ENCODE results near the gene VWA2.

VWA2 gene

DNA sequence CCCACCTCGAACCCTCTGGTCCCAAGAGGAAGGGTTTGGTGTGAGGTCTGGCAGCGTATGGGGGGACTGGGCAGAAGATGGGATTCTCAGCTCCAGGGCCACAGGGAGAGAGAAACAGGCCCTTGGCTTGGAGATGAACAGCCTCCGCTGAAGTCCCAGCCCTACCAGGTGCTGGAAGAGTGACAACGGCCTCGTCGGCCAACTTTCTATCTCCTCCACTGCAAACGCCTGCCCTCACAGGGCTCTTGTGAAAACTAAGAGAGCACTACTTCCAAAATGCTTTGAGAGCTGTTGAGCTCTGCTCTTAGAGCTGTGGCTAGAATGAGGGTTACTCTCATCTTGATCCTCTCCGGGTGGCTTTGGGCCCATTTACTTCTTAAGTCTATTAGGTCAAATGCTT, 101.8 kb downstream of the VWA2 start:
- H3K4me3 ChIP-seq (ENCODE audit: low read depth, low read length) = no peak overlapping the region
- no peak overlapping the region for H3K27ac ChIP-seq (ENCODE audit: extremely low read depth, low read depth, low read length)
- H3K4me1 ChIP-seq (ENCODE audit: control insufficient read depth, insufficient read depth, low read length) = peaks cover 12% of the 10 kb centered on the region
- TF ChIP-seq ZSCAN18 (tag by site-specific recombination; IDR thresholded peaks at IDR 0.05) = no peak
- no peak for TF ChIP-seq PATZ1 (tag by site-specific recombination; IDR thresholded peaks at IDR 0.05)
- TF ChIP-seq ZNF654 (tag by site-specific recombination; IDR thresholded peaks at IDR 0.05; ENCODE audit: low read depth) = no peak
- no peak for TF ChIP-seq ZNF404 (tag by site-specific recombination; IDR thresholded peaks at IDR 0.05)
- no peak for TF ChIP-seq ZNF529 (tag by site-specific recombination; IDR thresholded peaks at IDR 0.05; ENCODE audit: insufficient replicate concordance)
- no peak for TF ChIP-seq ZXDB (tag by site-specific recombination; IDR thresholded peaks at IDR 0.05)
- no peak for TF ChIP-seq ZIC2 (tag by site-specific recombination; IDR thresholded peaks at IDR 0.05)
- TF ChIP-seq ZNF221 (tag by site-specific recombination; IDR thresholded peaks at IDR 0.05; ENCODE audit: borderline replicate concordance) = no peak
- CTCF ChIA-PET = interaction anchor here (1.1 kb wide), 1 partner anchor 37 kb away, joined by 3 read pairs; no protein-coding TSS in a partner anchor
- H3K9me3 ChIP-seq (ENCODE audit: control insufficient read depth, insufficient read depth, low read depth, low read length) = no peaks in the 10 kb centered on the region
- no peaks in the 10 kb centered on the region for H3K36me3 ChIP-seq (ENCODE audit: control insufficient read depth in 2 of 2, insufficient read depth in 1 of 2, low read length in 2 of 2)
- POLR2A ChIA-PET = no interaction called here
